ENCODE results near the gene CHST15. TPM values are rescaled to one million over a fixed set of nuclear protein-coding genes. Genes with fewer than 3 reads are reported as not detected.

Gene CHST15
- total and polyA plus RNA-seq, 2 of the 8 experiments (the other 6 are each of a cell fraction or from before 2014, with no cell fraction given): 8.8 to 9.1 TPM

- Histone ChIP-seq H2BK12ac (ENCODE audit: low read depth, low read length) (no peak overlapping the region), H3K4me2 (ENCODE audit: insufficient read depth in 1 of 2, low read depth in 2 of 2, low read length in 2 of 2) (no peak overlapping the region), H2BK120ac (replicated peaks; ENCODE audit: low read depth, low read length) (no peak overlapping the region), H4K91ac (replicated peaks; ENCODE audit: insufficient read length, low read length) (no peak overlapping the region), H3K9ac (replicated peaks in 1 of 4; ENCODE audit: extremely low read depth in 1 of 4, low read depth in 3 of 4, low read length in 3 of 4) (no peak overlapping the region), H3K23ac (ENCODE audit: insufficient read length) (no peak overlapping the region), H3K14ac (ENCODE audit: insufficient read length) (no peak overlapping the region), H3K36me3 (ENCODE audit: control insufficient read depth in 2 of 4, insufficient read depth in 4 of 4, low read length in 3 of 4) (peaks cover 0 to 4% (median 1%) of the 10 kb centered on the region in 4 experiments; a peak in 2 of 8 replicates), H2BK5ac (ENCODE audit: low read depth, low read length) (no peak overlapping the region), H4K5ac (ENCODE audit: insufficient read length, low read depth, low read length) (no peak overlapping the region), H2AK5ac (ENCODE audit: low read depth, low read length) (no peak overlapping the region), H3K4me3 (ENCODE audit: extremely low read depth in 1 of 4, insufficient read depth in 2 of 4, low read depth in 3 of 4, low read length in 4 of 4) (no peak overlapping the region), H3K18ac (ENCODE audit: extremely low read depth, low read length) (no peak overlapping the region), H3K9me3 (ENCODE audit: insufficient read depth in 2 of 2, low read depth in 1 of 2, low read length in 1 of 2) (no peaks in the 10 kb centered on the region), H3K4ac (replicated peaks; ENCODE audit: insufficient read length, low read depth, low read length) (no peak overlapping the region), H3K79me1 (ENCODE audit: low read depth, low read length) (no peaks in the 10 kb centered on the region), H4K20me1 (replicated peaks in 1 of 2; ENCODE audit: control insufficient read depth in 1 of 2, insufficient read depth in 2 of 2, low read length in 2 of 2) (no peaks in the 10 kb centered on the region), H3K56ac (replicated peaks; ENCODE audit: insufficient read length, low read depth, low read length) (no peak overlapping the region), H3K27me3 (replicated peaks in 1 of 4; ENCODE audit: control insufficient read depth in 3 of 4, extremely low read depth in 1 of 4, insufficient read depth in 3 of 4, low read length in 3 of 4) (no peaks in the 10 kb centered on the region), H3K4me1 (replicated peaks in 1 of 4; ENCODE audit: control insufficient read depth in 3 of 4, insufficient read depth in 4 of 4, low read length in 3 of 4) (peaks cover 0 to 9% (median 6%) of the 10 kb centered on the region in 4 experiments; a peak in 4 of 7 replicates), H2AFZ (ENCODE audit: low read length) (no peak overlapping the region), H3K23me2 (ENCODE audit: low read depth, low read length) (no peaks in the 10 kb centered on the region), H2BK20ac (ENCODE audit: low read length) (no peak overlapping the region), H2BK15ac (ENCODE audit: low read length) (no peak overlapping the region), H3K27ac (ENCODE audit: low read depth, low read length) (no peak overlapping the region), H4K8ac (ENCODE audit: extremely low read depth, insufficient read depth, low read length) (no peak overlapping the region), H3K79me2 (ENCODE audit: control insufficient read depth in 1 of 2, insufficient read depth in 2 of 2, low read length in 2 of 2) (no peaks in the 10 kb centered on the region)
- no peak for DNase-seq (ENCODE audit: low read depth in 1 of 2, low spot score in 2 of 2)
- ChIA-PET CTCF (ENCODE audit: partially characterized antibody) (interaction anchor here (1.9 to 3.8 kb wide), 2 partner anchors 10 to 11 kb away, joined by 10 to 18 read pairs; no protein-coding TSS in a partner anchor), POLR2A (ENCODE audit: partially characterized antibody) (no interaction called here)
- no peak for FAIRE-seq
- 88% methylated on average over 9 of the region's 12 CpGs; no CpG with 5 or more reads in 1 of the 2 experiments for WGBS, 2 experiments (ENCODE audit: extremely low coverage in 1 of 2, insufficient coverage in 1 of 2, insufficient read length in 1 of 2, insufficient replicate concordance in 2 of 2, low coverage in 1 of 2, low lambda C conversion rate in 2 of 2, missing lambda C conversion rate in 1 of 2)
- TF ChIP-seq SP4 (IDR thresholded peaks at IDR 0.05; ENCODE audit: low read length) (no peak), TBP (IDR thresholded peaks at IDR 0.05; ENCODE audit: low read depth, low read length) (no peak), POU5F1 (IDR thresholded peaks at IDR 0.05; ENCODE audit: low read depth, low read length) (no peak), ZNF274 (IDR thresholded peaks at IDR 0.05; ENCODE audit: borderline replicate concordance, extremely low read depth, low read length) (no peak), SRF (IDR thresholded peaks at IDR 0.05; ENCODE audit: low read depth, low read length) (no peak), CBX5 (IDR thresholded peaks at IDR 0.05; ENCODE audit: low read depth, low read length) (no peak), BACH1 (IDR thresholded peaks at IDR 0.05; ENCODE audit: low read length) (no peak), CHD2 (IDR thresholded peaks at IDR 0.05; ENCODE audit: low read length) (no peak), RNF2 (IDR thresholded peaks at IDR 0.05; ENCODE audit: borderline replicate concordance, low read depth, low read length, missing control alignments, poor library complexity, severe bottlenecking) (no peak), EP300 (IDR thresholded peaks at IDR 0.05; ENCODE audit: borderline replicate concordance in 1 of 2, low read depth in 2 of 2, low read length in 2 of 2) (no peak), RAD21 (IDR thresholded peaks at IDR 0.05 in 1 of 2, conservative IDR thresholded peaks at IDR 0.05 in 1 of 2; ENCODE audit: low read depth in 2 of 2, low read length in 2 of 2) (no peak), KDM4A (IDR thresholded peaks at IDR 0.05; ENCODE audit: low read depth, low read length, severe bottlenecking) (no peak), GABPA (IDR thresholded peaks at IDR 0.05; ENCODE audit: borderline replicate concordance, insufficient read depth, low read length) (no peak), SIX5 (IDR thresholded peaks at IDR 0.05; ENCODE audit: low read depth, low read length) (no peak)
These were observed 87.4 kb downstream of the CHST15 start for GRCh38 chr10:124005991-124006392.
